ENCODE results near the gene BTN2A1.

Gene BTN2A1

GRCh38 chr6:26473429-26473757, 15.6 kb downstream of the BTN2A1 start:
- no peak overlapping the region for H3K4me3 ChIP-seq (ENCODE audit: low read depth, low read length, poor library complexity, severe bottlenecking)

GRCh38 chr6:26473758-26474438, 16.1 kb downstream of the BTN2A1 start:
- peak overlapping the region; percentile 55 for H3K4me2 ChIP-seq (ENCODE audit: low read length)
- no peak for TF ChIP-seq EZH2 (IDR thresholded peaks at IDR 0.05; ENCODE audit: borderline replicate concordance, low read length)
- no peak for TF ChIP-seq CTCF (IDR thresholded peaks at IDR 0.05; ENCODE audit: low read length)
- H3K9ac ChIP-seq (ENCODE audit: low read length) = peak overlapping the region; percentile 37; the same call in 1 of the 2 replicates
- peaks cover 44% of the 10 kb centered on the region for H3K4me1 ChIP-seq (ENCODE audit: insufficient read depth, low read length, severe bottlenecking)
- peaks cover 19% of the 10 kb centered on the region for H3K9me3 ChIP-seq (ENCODE audit: low read length)
- H3K4me3 ChIP-seq (ENCODE audit: low read depth, low read length, poor library complexity, severe bottlenecking) = peak overlapping the region; percentile 36
- H2AFZ ChIP-seq (ENCODE audit: low read length) = peak overlapping the region; percentile 96; the same call in 1 of the 2 replicates
- no peaks in the 10 kb centered on the region for H3K79me2 ChIP-seq (ENCODE audit: insufficient read depth, low read length)
- no peaks in the 10 kb centered on the region; the same call in 1 of the 2 replicates for H3F3A ChIP-seq (ENCODE audit: insufficient read depth, low read length)
- no peaks in the 10 kb centered on the region for H3K9me2 ChIP-seq (ENCODE audit: low read depth, low read length)
- no peaks in the 10 kb centered on the region for H4K20me1 ChIP-seq (ENCODE audit: insufficient read depth, low read length)
- H3K27me3 ChIP-seq (ENCODE audit: insufficient read depth, low read length) = no peaks in the 10 kb centered on the region
- H3K27ac ChIP-seq (ENCODE audit: low read depth, low read length, poor library complexity, severe bottlenecking) = peak overlapping the region; percentile 81
- no peaks in the 10 kb centered on the region; the same call in 1 of the 2 replicates for H3K36me3 ChIP-seq (ENCODE audit: insufficient read depth, low read length)

More at GRCh38 chr6:26473429-26473757, 15.6 kb downstream of the BTN2A1 start:
- Histone ChIP-seq H3K4me1 (ENCODE audit: insufficient read depth, low read length, severe bottlenecking) (peaks cover 44% of the 10 kb centered on the region), H3K27me3 (ENCODE audit: insufficient read depth, low read length) (no peaks in the 10 kb centered on the region), H3F3A (ENCODE audit: insufficient read depth, low read length) (no peaks in the 10 kb centered on the region; the same call in 1 of the 2 replicates), H3K27ac (ENCODE audit: low read depth, low read length, poor library complexity, severe bottlenecking) (no peak overlapping the region), H4K20me1 (ENCODE audit: insufficient read depth, low read length) (no peaks in the 10 kb centered on the region), H3K9me3 (ENCODE audit: low read length) (peaks cover 19% of the 10 kb centered on the region), H3K9ac (ENCODE audit: low read length) (no peak overlapping the region; the same call in 1 of the 2 replicates), H3K36me3 (ENCODE audit: insufficient read depth, low read length) (no peaks in the 10 kb centered on the region; the same call in 1 of the 2 replicates), H3K79me2 (ENCODE audit: insufficient read depth, low read length) (no peaks in the 10 kb centered on the region), H3K9me2 (ENCODE audit: low read depth, low read length) (no peaks in the 10 kb centered on the region), H2AFZ (ENCODE audit: low read length) (no peak overlapping the region), H3K4me2 (ENCODE audit: low read length) (peak overlapping the region; percentile 55)
- no peak for TF ChIP-seq EZH2 (IDR thresholded peaks at IDR 0.05; ENCODE audit: borderline replicate concordance, low read length)
- no peak for TF ChIP-seq CTCF (IDR thresholded peaks at IDR 0.05; ENCODE audit: low read length)

GRCh38 chr6:26474439-26474881, 16.7 kb downstream of the BTN2A1 start:
- H3K4me2 ChIP-seq (ENCODE audit: low read length) = peak overlapping the region; percentile 55
- H2AFZ ChIP-seq (ENCODE audit: low read length) = no peak overlapping the region
- no peaks in the 10 kb centered on the region for H3K9me2 ChIP-seq (ENCODE audit: low read depth, low read length)
- H3K79me2 ChIP-seq (ENCODE audit: insufficient read depth, low read length) = no peaks in the 10 kb centered on the region
- no peak for TF ChIP-seq EZH2 (IDR thresholded peaks at IDR 0.05; ENCODE audit: borderline replicate concordance, low read length)
- peak overlapping the region; percentile 81 for H3K27ac ChIP-seq (ENCODE audit: low read depth, low read length, poor library complexity, severe bottlenecking)
- H3K4me3 ChIP-seq (ENCODE audit: low read depth, low read length, poor library complexity, severe bottlenecking) = peak overlapping the region; percentile 36
- H3K27me3 ChIP-seq (ENCODE audit: insufficient read depth, low read length) = no peaks in the 10 kb centered on the region
- H3F3A ChIP-seq (ENCODE audit: insufficient read depth, low read length) = no peaks in the 10 kb centered on the region; the same call in 1 of the 2 replicates
- peaks cover 44% of the 10 kb centered on the region for H3K4me1 ChIP-seq (ENCODE audit: insufficient read depth, low read length, severe bottlenecking)
- no peaks in the 10 kb centered on the region for H4K20me1 ChIP-seq (ENCODE audit: insufficient read depth, low read length)
- no peaks in the 10 kb centered on the region; the same call in 1 of the 2 replicates for H3K36me3 ChIP-seq (ENCODE audit: insufficient read depth, low read length)
- H3K9ac ChIP-seq (ENCODE audit: low read length) = peak overlapping the region; percentile 37; the same call in 1 of the 2 replicates
- peaks cover 19% of the 10 kb centered on the region for H3K9me3 ChIP-seq (ENCODE audit: low read length)

Data from OCI-LY1 (cell line).